Tibial nerve (tissue), 4 donors: ENCODE results near the gene EGLN2. TPM values are rescaled to one million over a fixed set of nuclear protein-coding genes. Genes with fewer than 3 reads are reported as not detected.
"Not testable (repeated sequence)": the region's sequence is repeated elsewhere in the genome, so short reads cannot be mapped to it uniquely, and the experiment has no call there.

Experiments used
- DNase-seq, 2 donors: peaks; one replicate each; pipeline ENCODE4 v3.0.0-alpha.2; 2019; ENCODE audit warnings: low spot score in 2 of 2
- H3K27ac ChIP-seq, 4 donors: fragments of 200-600 bp; sonication (generic) in 3 of 4; one replicate each; pipeline ENCODE4 v1.5.1; 2017 to 2019; ENCODE audit warnings: mild to moderate bottlenecking in 1 of 4
- H3K27me3 ChIP-seq, 2 donors: fragments of 200-600 bp; sonication (generic) in 1 of 2; one replicate each; pipeline versions ENCODE4 v1.5.1 to v1.6.0; 2017 to 2019
- H3K36me3 ChIP-seq, 3 donors: fragments of 200-600 bp; sonication (generic); one replicate each; pipeline ENCODE4 v1.5.1; 2018 to 2019
- H3K4me1 ChIP-seq, 4 donors: fragments of 200-600 bp; sonication (generic) in 3 of 4; one replicate each; pipeline ENCODE4 v1.5.1; 2017 to 2019
- H3K4me3 ChIP-seq, 4 donors: fragments of 200-600 bp; sonication (generic) in 3 of 4; one replicate each; pipeline ENCODE4 v1.5.1; 2017 to 2019; ENCODE audit warnings: mild to moderate bottlenecking in 1 of 4, moderate library complexity in 1 of 4
- H3K9me3 ChIP-seq, 4 donors: fragments of 200-600 bp; sonication (generic) in 3 of 4; one replicate each; pipeline ENCODE4 v1.5.1; 2017 to 2019
- CTCF ChIP-seq, 5 experiments: fragments of 200-600 bp in 3 of 5; fragments of 450-650 bp in 2 of 5; sonication (generic) in 3 of 5; IDR thresholded peaks; one replicate each; pipeline ENCODE4 v1.5.1; 2016 to 2019; ENCODE audit warnings: antibody characterized with exemption in 5 of 5, mild to moderate bottlenecking in 3 of 5, moderate library complexity in 2 of 5
- EP300 ChIP-seq, 2 donors: sonication (generic); formaldehyde crosslinking; IDR thresholded peaks; one replicate each; pipeline ENCODE4 v1.6.1; 2017; ENCODE audit warnings: antibody characterized with exemption in 2 of 2, mild to moderate bottlenecking in 1 of 2
- POLR2A ChIP-seq, 2 donors: fragments of 450-650 bp; IDR thresholded peaks; one replicate each; pipeline ENCODE4 v1.6.1; 2017; ENCODE audit warnings: antibody characterized with exemption in 2 of 2, mild to moderate bottlenecking in 2 of 2, moderate library complexity in 2 of 2
- WGBS, 2 donors: methylation state at CpG; one replicate each; pipeline ENCODE4 v1.1.5; 2018; 5-methylcytosine and 5-hydroxymethylcytosine counted together
- total RNA-seq, 4 donors: library from RNA; depleted of rRNA; stranded (reverse); fragments of >200 nt; gene quantifications; one replicate each; pipeline ENCODE4 v1.1.0, GENCODE V29; 2016

The EGLN2 gene
- total RNA-seq, 4 donors from 2014 or later = 93.5 to 134 (median 120) TPM

GRCh38 chr19:40808497-40808896 lies 9.5 kb downstream of the EGLN2 start:
- no peak overlapping the region for H3K4me3 ChIP-seq
- H3K27ac ChIP-seq = peak overlapping the region in 2 of 4 donors; percentile 97 to 98
- H3K36me3 ChIP-seq = peaks cover 4 to 32% (median 7%) of the 10 kb centered on the region in 3 donors
- no peaks in the 10 kb centered on the region for H3K27me3 ChIP-seq
- H3K9me3 ChIP-seq = no peaks in the 10 kb centered on the region
- WGBS, 2 donors = 83 to 85% methylated on average over 4 to 5 of the region's 5 CpGs
- DNase-seq = no peak
- TF ChIP-seq POLR2A (IDR thresholded peaks at IDR 0.05) (no peak), CTCF (IDR thresholded peaks at IDR 0.05) (no peak), EP300 (IDR thresholded peaks at IDR 0.05) (no peak)
- peaks cover 0 to 92% (median 74%) of the 10 kb centered on the region in 4 donors for H3K4me1 ChIP-seq

GRCh38 chr19:40809358-40810086 lies 10.5 kb downstream of the EGLN2 start:
- Histone ChIP-seq H3K9me3 (no peaks in the 10 kb centered on the region), H3K4me1 (peaks cover 0 to 92% (median 65%) of the 10 kb centered on the region in 4 donors), H3K27ac (peak overlapping the region in 2 of 4 donors; percentile 85 to 89), H3K27me3 (no peaks in the 10 kb centered on the region), H3K36me3 (peaks cover 4 to 29% (median 7%) of the 10 kb centered on the region in 3 donors), H3K4me3 (peak overlapping the region in 3 of 4 donors; percentile 32 to 54 (median 35))
- TF ChIP-seq CTCF (IDR thresholded peaks at IDR 0.05) (no peak), EP300 (IDR thresholded peaks at IDR 0.05) (no peak)
- no peak for DNase-seq
- WGBS, 2 donors = 92 to 93% methylated on average over 29 to 39 of the region's 39 CpGs

GRCh38 chr19:40810160-40810559 lies 11.2 kb downstream of the EGLN2 start:
- peak overlapping the region; percentile 36 to 89 (median 79) for H3K27ac ChIP-seq

GRCh38 chr19:40810649-40811408 lies 11.8 kb downstream of the EGLN2 start:
- not testable (repeated sequence) for H3K9me3 ChIP-seq, H3K27me3 ChIP-seq
- H3K27ac ChIP-seq = peak overlapping the region; percentile 69 to 89 (median 79)
- H3K4me1 ChIP-seq = peaks cover 0 to 81% (median 52%) of the 10 kb centered on the region in 4 donors
- WGBS, 2 donors = 3 to 4% methylated on average over 33 to 53 of the region's 65 CpGs
- H3K4me3 ChIP-seq = peak overlapping the region; percentile 32 to 54 (median 39)
- peaks cover 4 to 27% (median 7%) of the 10 kb centered on the region in 3 donors for H3K36me3 ChIP-seq
- TF ChIP-seq EP300 (IDR thresholded peaks at IDR 0.05) = peak in 1 of 2 donors; percentile 59
- peak; percentile 63 to 73 for DNase-seq

More at GRCh38 chr19:40810160-40810559, 11.2 kb downstream of the EGLN2 start:
- Histone ChIP-seq H3K27me3 (no peaks in the 10 kb centered on the region), H3K4me3 (peak overlapping the region; percentile 32 to 54 (median 39)), H3K36me3 (peaks cover 4 to 27% (median 7%) of the 10 kb centered on the region in 3 donors), H3K9me3 (no peaks in the 10 kb centered on the region), H3K4me1 (peaks cover 0 to 88% (median 58%) of the 10 kb centered on the region in 4 donors)
- 45 to 60% methylated on average over 10 to 14 of the region's 14 CpGs for WGBS, 2 donors
- TF ChIP-seq CTCF (IDR thresholded peaks at IDR 0.05) = no peak
- TF ChIP-seq POLR2A (IDR thresholded peaks at IDR 0.05) = no peak
- TF ChIP-seq EP300 (IDR thresholded peaks at IDR 0.05) = no peak
- no peak for DNase-seq

- WGBS, 2 donors = 22 to 26% methylated on average over 34 to 35 of the region's 35 CpGs
- Histone ChIP-seq H3K4me1 (peaks cover 0 to 72% (median 43%) of the 10 kb centered on the region in 4 donors), H3K4me3 (peak overlapping the region; percentile 32 to 54 (median 39)), H3K27me3 (no peaks in the 10 kb centered on the region), H3K27ac (peak overlapping the region; percentile 69 to 89 (median 79)), H3K36me3 (peaks cover 4 to 27% (median 7%) of the 10 kb centered on the region in 3 donors), H3K9me3 (no peaks in the 10 kb centered on the region)
- TF ChIP-seq POLR2A (IDR thresholded peaks at IDR 0.05) (no peak), EP300 (IDR thresholded peaks at IDR 0.05) (no peak), CTCF (IDR thresholded peaks at IDR 0.05) (no peak)
- no peak for DNase-seq
These were observed 12.7 kb downstream of the EGLN2 start for GRCh38 chr19:40811478-40812341.

GRCh38 chr19:40812571-40812970 lies 13.6 kb downstream of the EGLN2 start:
- not testable (repeated sequence) for H3K9me3 ChIP-seq, H3K27me3 ChIP-seq, DNase-seq
- 81% methylated on average over 7 of the region's 7 CpGs for WGBS, 2 donors
- H3K4me1 ChIP-seq = peaks cover 0 to 64% (median 35%) of the 10 kb centered on the region in 4 donors
- peaks cover 4 to 23% (median 5%) of the 10 kb centered on the region in 3 donors for H3K36me3 ChIP-seq
- H3K27ac ChIP-seq = peak overlapping the region; percentile 2 to 89 (median 44)
- H3K4me3 ChIP-seq = peak overlapping the region in 1 of 4 donors; percentile 54
